NOMO-1 treated with dmso at 0.1 percent for 144 hours (cell line): ENCODE measurements around the gene PDK4.

Experiments used
- DNase-seq: peaks from one replicate; lab custom pipeline; 2025; ENCODE audit not compliant: unreplicated experiment; lab: John Stamatoyannopoulos, UW

PDK4 gene

DNA sequence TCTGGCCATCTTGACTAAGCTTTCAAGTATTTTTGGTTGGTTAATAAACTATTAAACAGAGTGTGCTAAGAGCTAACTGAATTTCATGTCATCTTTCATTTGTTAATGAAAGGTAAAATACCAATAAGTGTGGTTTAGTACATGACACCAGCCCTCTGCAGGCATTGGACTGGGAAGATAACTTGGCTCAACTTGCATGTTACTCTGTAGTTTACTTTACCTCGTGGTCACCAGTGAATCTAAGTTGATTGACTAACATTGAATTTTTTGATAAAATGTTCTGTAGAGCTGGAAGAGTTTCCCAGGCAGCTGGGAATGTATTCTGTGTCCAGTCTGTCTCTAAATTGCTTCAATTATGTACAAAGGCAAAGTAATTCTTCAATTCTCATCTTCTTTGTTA lies 60.7 kb downstream of the PDK4 start:
- no peak for DNase-seq

DNA sequence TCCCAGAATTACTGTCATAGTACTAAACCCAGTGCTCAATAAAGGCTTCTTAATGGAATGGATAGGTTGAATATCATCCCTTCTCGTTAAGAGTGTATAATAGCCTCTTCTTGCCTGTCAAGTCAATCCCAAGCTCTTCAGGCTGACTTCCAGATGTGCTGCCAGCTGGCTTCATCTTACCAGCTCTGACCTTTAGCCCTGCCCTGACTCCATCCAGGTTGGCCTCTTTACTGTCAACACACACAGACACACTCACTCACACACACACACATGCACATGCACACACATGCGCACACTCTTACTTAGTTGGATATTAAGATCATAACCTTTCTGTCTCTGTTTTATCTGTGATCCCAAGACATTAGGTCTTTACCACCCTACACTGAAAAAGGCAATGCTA lies 61.5 kb downstream of the PDK4 start:
- DNase-seq = no peak
